ENCODE data around the gene GNA12.
"Not testable (repeated sequence)": the region's sequence is repeated elsewhere in the genome, so short reads cannot be mapped to it uniquely, and the experiment has no call there.

GNA12 gene

GRCh38 chr7:2680792-2681490 lies 163.2 kb downstream of the GNA12 start:
- peak; percentile 63 for TF ChIP-seq CTCF (IDR thresholded peaks at IDR 0.05; ENCODE audit: low read depth, low read length)
- H3K4me3 ChIP-seq (ENCODE audit: low read depth, low read length) = no peak overlapping the region

GRCh38 chr7:2680256-2680655 lies 163.9 kb downstream of the GNA12 start:
- no peak for TF ChIP-seq CTCF (IDR thresholded peaks at IDR 0.05; ENCODE audit: low read depth, low read length)
- no peak overlapping the region for H3K4me3 ChIP-seq (ENCODE audit: low read depth, low read length)

DNA sequence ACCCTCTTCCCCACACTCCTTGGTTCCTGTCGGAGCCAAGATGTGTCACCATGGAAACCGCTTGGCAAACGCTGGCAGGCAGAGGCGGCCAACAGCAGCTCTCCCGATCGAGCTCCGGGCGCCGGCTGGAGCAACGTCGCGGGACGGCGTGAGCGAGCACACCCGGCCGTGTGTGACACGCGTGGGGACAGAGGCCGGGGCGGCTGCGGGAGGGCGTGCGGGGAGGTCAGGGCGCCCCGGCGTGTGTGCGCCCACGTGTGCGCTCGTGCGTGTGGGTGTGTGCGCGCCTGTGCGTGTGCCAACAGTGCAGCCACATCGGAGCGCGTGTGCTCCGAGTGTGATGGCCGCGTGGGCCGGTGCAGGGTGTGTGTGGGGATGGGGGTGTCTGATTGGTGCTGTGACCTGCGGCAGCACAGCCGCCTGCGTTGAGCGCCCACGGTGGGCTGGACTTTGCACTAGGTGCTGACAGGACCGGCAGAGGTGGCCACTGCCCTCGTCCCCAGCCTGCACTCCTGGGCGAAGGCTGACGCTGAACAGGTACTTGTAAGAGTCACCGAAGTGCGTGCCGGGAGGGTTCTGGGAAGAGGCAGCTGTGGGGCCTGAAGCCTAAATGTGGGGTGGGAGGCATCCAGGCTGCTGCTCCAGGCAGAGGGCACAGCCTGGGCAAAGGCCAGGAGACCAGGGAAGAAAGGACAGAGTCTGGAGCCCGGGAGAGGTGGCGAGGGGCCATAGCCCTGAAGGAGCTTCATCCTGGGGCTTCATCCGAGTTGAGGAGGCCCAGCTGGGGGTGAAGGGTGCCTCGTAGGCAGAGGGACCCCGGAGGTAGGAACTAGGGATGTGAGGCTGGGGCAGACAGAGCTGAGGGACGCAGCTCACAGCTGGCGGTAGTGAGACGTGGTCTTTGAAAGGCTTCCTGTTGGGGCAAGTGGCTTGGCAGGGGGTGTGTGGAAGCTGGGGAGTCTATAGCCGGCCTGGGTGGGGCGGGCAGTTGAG lies 164.7 kb downstream of the GNA12 start:
- H3K4me3 ChIP-seq (ENCODE audit: low read depth, low read length) = not testable (repeated sequence)

- not testable (repeated sequence) for H3K4me3 ChIP-seq (ENCODE audit: low read depth, low read length)
Measured at GRCh38 chr7:2678454-2678853, 165.7 kb downstream of the GNA12 start.
